GM12878 (cell line): ENCODE results near the gene GRIP2. TPM values are rescaled to one million over a fixed set of nuclear protein-coding genes. Genes with fewer than 3 reads are reported as not detected.

Experiments used
- ATAC-seq: fragments of 200-7000 bp; cut with Tn5 transposase; 3 replicates; pipeline ENCODE4 v1.9.1; 2020; ENCODE audit warnings: mild to moderate bottlenecking, moderate library complexity
- BruUV-seq: library from RNA; stranded (reverse); fragments of 400-500 nt; replicated peaks from 2 replicates; lab custom pipeline; 2021; lab: Mats Ljungman, UMichigan
- CTCF ChIA-PET: fragments of 300-600 bp; sonication (Branson Sonifier 250); formaldehyde crosslinking; extraction: SDS; loops from one replicate; lab custom pipeline; 2021; ENCODE audit warnings: inconsistent platforms; lab: Yijun Ruan, JAX
- POLR2A ChIA-PET: fragments of 350-600 bp; formaldehyde crosslinking; extraction: SDS; loops from one replicate; lab custom pipeline; 2021; ENCODE audit warnings: inconsistent platforms; lab: Charles Lee
- RAD21 ChIA-PET: fragments of 300-600 bp; sonication (Branson Sonifier 250); formaldehyde crosslinking; loops from one replicate; lab custom pipeline; 2023; ENCODE audit warnings: antibody characterized with exemption; ENCODE audit not compliant: unreplicated experiment; lab: Charles Lee
- SMC1A ChIA-PET: fragments of 300-600 bp; sonication (Branson Sonifier 250); formaldehyde crosslinking; loops from one replicate; lab custom pipeline; 2023; ENCODE audit not compliant: unreplicated experiment, uncharacterized antibody; lab: Charles Lee
- DNase-seq: peaks from one replicate; pipeline ENCODE4 v3.0.0-alpha.2; 2011; ENCODE audit warnings: low read depth, low spot score
- FAIRE-seq: peaks from 3 replicates; lab custom pipeline; 2011; peaks lifted over from hg19 to GRCh38; lab: Jason Lieb, UNC
- H2AFZ ChIP-seq: 2 replicates; pipeline ENCODE4 v1.6.0; 2011; ENCODE audit warnings: low read depth, low read length, control low read depth; ENCODE audit not compliant: control insufficient read depth
- H3K27ac ChIP-seq: 2 replicates; pipeline ENCODE4 v1.5.1; 2011; ENCODE audit warnings: control low read depth; ENCODE audit not compliant: control insufficient read depth, insufficient read depth
- H3K27me3 ChIP-seq, 2 experiments: replicated peaks in 1 of 2; 2 replicates each; pipeline versions ENCODE4 v1.6.0 to v1.6.1; 2011; ENCODE audit warnings: low read length in 1 of 2; ENCODE audit not compliant: control insufficient read depth in 2 of 2, insufficient read depth in 2 of 2
- H3K36me3 ChIP-seq, 2 experiments: 2 replicates each; pipeline ENCODE4 v1.5.1; 2011; ENCODE audit warnings: low read length in 1 of 2; ENCODE audit not compliant: control insufficient read depth in 2 of 2, insufficient read depth in 2 of 2
- H3K4me1 ChIP-seq: 2 replicates; pipeline ENCODE4 v1.6.1; 2011; ENCODE audit warnings: mild to moderate bottlenecking, low read length, moderate library complexity, mixed read lengths; ENCODE audit not compliant: control insufficient read depth, insufficient read depth
- H3K4me2 ChIP-seq: 2 replicates; pipeline ENCODE4 v1.6.0; 2011; ENCODE audit warnings: control low read depth; ENCODE audit not compliant: control insufficient read depth, insufficient read depth
- H3K4me3 ChIP-seq: fragments of 200-600 bp; sonication (generic); 2 replicates; pipeline ENCODE4 v1.5.1; 2016
- H3K79me2 ChIP-seq: 2 replicates; pipeline ENCODE4 v1.6.0; 2011; ENCODE audit warnings: low read length; ENCODE audit not compliant: control insufficient read depth, insufficient read depth
- H3K9ac ChIP-seq: 2 replicates; pipeline ENCODE4 v1.8.0; 2011; ENCODE audit warnings: low read length, control low read depth, mixed read lengths; ENCODE audit not compliant: control insufficient read depth, insufficient read depth
- H3K9me3 ChIP-seq: replicated peaks from 3 replicates; pipeline ENCODE4 v1.5.1; 2011; ENCODE audit warnings: mild to moderate bottlenecking, low read length; ENCODE audit not compliant: control insufficient read depth, insufficient read depth
- H4K20me1 ChIP-seq: 2 replicates; pipeline ENCODE4 v1.6.0; 2011; ENCODE audit not compliant: control insufficient read depth, insufficient read depth
- ATF7 ChIP-seq: fragments of 450-650 bp; IDR thresholded peaks from 2 replicates; pipeline ENCODE4 v1.6.1; 2016; ENCODE audit warnings: low read depth, mild to moderate bottlenecking
- BCL11A ChIP-seq: IDR thresholded peaks from 2 replicates; pipeline ENCODE4 v1.6.1; 2011; ENCODE audit warnings: low read depth, low read length
- CREM ChIP-seq: IDR thresholded peaks from 2 replicates; pipeline ENCODE4 v1.6.1; 2014; ENCODE audit warnings: antibody characterized with exemption, low read depth
- EP300 ChIP-seq, 2 experiments: fragments of 150-350 bp in 1 of 2; IDR thresholded peaks; 2 replicates each; pipeline ENCODE4 v1.6.1; 2011 to 2012; ENCODE audit warnings: low read depth in 2 of 2, low read length in 2 of 2, borderline replicate concordance in 1 of 2, improper control_type of control experiment in 1 of 2, inconsistent platforms in 1 of 2; ENCODE audit not compliant: control insufficient read depth in 1 of 2
- GATAD2B ChIP-seq: fragments of 450-650 bp; conservative IDR thresholded peaks from 2 replicates; pipeline ENCODE4 v1.6.1; 2017; ENCODE audit warnings: low read depth, mild to moderate bottlenecking, moderate library complexity
- HCFC1 ChIP-seq: fragments of 150-350 bp; IDR thresholded peaks from 2 replicates; pipeline ENCODE4 v1.6.1; 2014; ENCODE audit warnings: low read length
- JUNB ChIP-seq: IDR thresholded peaks from 2 replicates; pipeline ENCODE4 v1.6.1; 2016; ENCODE audit warnings: antibody characterized with exemption, mild to moderate bottlenecking
- MXI1 ChIP-seq: fragments of 150-350 bp; IDR thresholded peaks from 2 replicates; pipeline ENCODE4 v1.6.1; 2011; ENCODE audit warnings: low read depth, mild to moderate bottlenecking, inconsistent platforms, low read length, improper control_type of control experiment
- SMAD5 ChIP-seq: IDR thresholded peaks from 2 replicates; pipeline ENCODE4 v1.6.1; 2016; ENCODE audit warnings: antibody characterized with exemption, low read depth
- TARDBP ChIP-seq: IDR thresholded peaks from 2 replicates; pipeline ENCODE4 v1.6.1; 2016; ENCODE audit warnings: borderline replicate concordance
- ZZZ3 ChIP-seq: IDR thresholded peaks from 2 replicates; pipeline ENCODE4 v1.6.1; 2011; ENCODE audit warnings: low read depth; ENCODE audit not compliant: control insufficient read depth, insufficient read length
- WGBS: methylation state at CpG from one replicate; pipeline ENCODE4 v1.1.6; 2016; ENCODE audit warnings: low lambda C conversion rate; ENCODE audit not compliant: insufficient replicate concordance, insufficient coverage; ENCODE audit errors: missing lambda C conversion rate; 5-methylcytosine and 5-hydroxymethylcytosine counted together
- in situ Hi-C: fragments of 300-500 bp; cut with MboI; formaldehyde crosslinking; loops from 9 replicates; pipeline ENCODE4 v1.14.3; 2018; ENCODE audit warnings: mixed read lengths
- intact Hi-C: fragments of 100-400 bp; cut with micrococcal nuclease; formaldehyde crosslinking; loops from one replicate; pipeline ENCODE4 v1.14.2; 2022; ENCODE audit not compliant: unreplicated experiment
- polyA plus RNA-seq, 11 experiments: library from polyadenylated mRNA; depleted of rRNA in 4 of 11; unstranded in 6 of 11; stranded (reverse) in 5 of 11; fragments of >200 nt; fragmentation: Nextera tagmentation in 4 of 11; fragmentation: Illumina TruSeq in 1 of 11; extraction: Ambion mirVana in 4 of 11; extraction: Trizol in 1 of 11; gene quantifications; 1 replicate in 1 of 11; 2 replicates in 10 of 11; pipeline versions ENCODE4 v1.2.1 to v1.2.3, GENCODE V29; 2011 to 2016; ENCODE audit warnings: inconsistent platforms in 2 of 11, missing spikeins in 2 of 11, low read depth in 1 of 11
- total RNA-seq, 4 experiments: library from RNA; depleted of rRNA in 3 of 4; stranded (reverse); fragments of >200 nt in 3 of 4; fragmentation: Illumina TruSeq in 1 of 4; extraction: Trizol in 1 of 4; gene quantifications; 2 replicates each; pipeline versions ENCODE4 v1.2.1 to v1.2.3, GENCODE V29; 2013 to 2021
- TF ChIP-seq, protein P1 (sequence below): IDR thresholded peaks from 2 replicates; pipeline ENCODE4 v1.6.1; 2012; ENCODE audit warnings: low read depth, low read length, improper control_type of control experiment
- TF ChIP-seq, protein P2 (sequence below): fragments of 450-650 bp; IDR thresholded peaks from 2 replicates; pipeline ENCODE4 v1.6.1; 2017; ENCODE audit warnings: mild to moderate bottlenecking, moderate library complexity
- TF ChIP-seq, protein P3 (sequence below): fragments of 450-650 bp; IDR thresholded peaks from 2 replicates; pipeline ENCODE4 v1.6.1; 2017; ENCODE audit warnings: borderline replicate concordance
- TF ChIP-seq, protein P4 (sequence below): fragments of 450-650 bp; IDR thresholded peaks from 2 replicates; pipeline ENCODE4 v1.6.1; 2016; ENCODE audit warnings: mild to moderate bottlenecking

The GRIP2 gene
- total and polyA plus RNA-seq, 10 of the 15 experiments (the other 5 are each of a cell fraction or from before 2014, with no cell fraction given): not detected

DNA sequence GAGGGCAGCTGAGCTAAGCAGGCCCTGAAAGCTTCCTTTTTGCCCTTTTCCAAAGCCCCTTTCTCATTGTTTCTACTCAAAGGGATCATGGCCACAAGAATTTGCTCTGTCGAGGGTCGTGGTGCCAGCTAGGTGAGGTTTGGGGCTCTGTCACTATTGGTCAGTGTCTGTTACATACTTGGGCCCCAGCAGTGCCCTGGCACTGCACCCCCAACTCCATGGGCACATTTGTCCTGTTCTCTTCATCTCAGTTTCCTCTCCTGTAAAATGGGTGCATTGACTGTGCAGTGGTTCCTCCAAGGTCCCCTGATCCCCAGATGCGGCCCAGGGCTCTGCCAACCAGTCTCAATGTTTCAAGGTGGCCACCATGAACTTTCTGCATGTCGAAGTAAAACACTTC is 75.6 kb downstream of the GRIP2 start:
- ChIA-PET SMC1A (no interaction called here), POLR2A (no interaction called here), CTCF (interaction anchor here (0.7 to 0.9 kb wide), 2 partner anchors 8 to 260 kb away, joined by 3 to 5 read pairs; no protein-coding TSS in a partner anchor), RAD21 (no interaction called here)
- ATAC-seq (no peak), FAIRE-seq (no peak), DNase-seq (no peak)
- Histone ChIP-seq H3K9ac (no peak overlapping the region), H3K36me3 (peaks cover 8 to 10% of the 10 kb centered on the region in 2 experiments; a peak in 3 of 4 replicates), H3K27me3 (no peaks in the 10 kb centered on the region), H3K4me2 (no peak overlapping the region), H3K27ac (no peak overlapping the region), H2AFZ (no peak overlapping the region), H3K79me2 (no peaks in the 10 kb centered on the region), H3K4me1 (no peaks in the 10 kb centered on the region), H4K20me1 (no peaks in the 10 kb centered on the region), H3K9me3 (no peaks in the 10 kb centered on the region), H3K4me3 (no peak overlapping the region)
- intact Hi-C loops (no loop called here), in situ Hi-C loops (loop anchor here (5.0 kb wide), 2 partner anchors 202 to 567 kb away; no protein-coding TSS in a partner anchor)
- no TSS peak for BruUV-seq
- WGBS: 90% methylated on average over 4 of the region's 4 CpGs
- TF ChIP-seq BCL11A: no peak
- no peak for TF ChIP-seq MXI1
- TF ChIP-seq, protein P1, sequence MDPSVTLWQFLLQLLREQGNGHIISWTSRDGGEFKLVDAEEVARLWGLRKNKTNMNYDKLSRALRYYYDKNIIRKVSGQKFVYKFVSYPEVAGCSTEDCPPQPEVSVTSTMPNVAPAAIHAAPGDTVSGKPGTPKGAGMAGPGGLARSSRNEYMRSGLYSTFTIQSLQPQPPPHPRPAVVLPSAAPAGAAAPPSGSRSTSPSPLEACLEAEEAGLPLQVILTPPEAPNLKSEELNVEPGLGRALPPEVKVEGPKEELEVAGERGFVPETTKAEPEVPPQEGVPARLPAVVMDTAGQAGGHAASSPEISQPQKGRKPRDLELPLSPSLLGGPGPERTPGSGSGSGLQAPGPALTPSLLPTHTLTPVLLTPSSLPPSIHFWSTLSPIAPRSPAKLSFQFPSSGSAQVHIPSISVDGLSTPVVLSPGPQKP: no peak
- TF ChIP-seq HCFC1: no peak
- no peak for TF ChIP-seq JUNB
- TF ChIP-seq SMAD5: no peak
- TF ChIP-seq, protein P2, sequence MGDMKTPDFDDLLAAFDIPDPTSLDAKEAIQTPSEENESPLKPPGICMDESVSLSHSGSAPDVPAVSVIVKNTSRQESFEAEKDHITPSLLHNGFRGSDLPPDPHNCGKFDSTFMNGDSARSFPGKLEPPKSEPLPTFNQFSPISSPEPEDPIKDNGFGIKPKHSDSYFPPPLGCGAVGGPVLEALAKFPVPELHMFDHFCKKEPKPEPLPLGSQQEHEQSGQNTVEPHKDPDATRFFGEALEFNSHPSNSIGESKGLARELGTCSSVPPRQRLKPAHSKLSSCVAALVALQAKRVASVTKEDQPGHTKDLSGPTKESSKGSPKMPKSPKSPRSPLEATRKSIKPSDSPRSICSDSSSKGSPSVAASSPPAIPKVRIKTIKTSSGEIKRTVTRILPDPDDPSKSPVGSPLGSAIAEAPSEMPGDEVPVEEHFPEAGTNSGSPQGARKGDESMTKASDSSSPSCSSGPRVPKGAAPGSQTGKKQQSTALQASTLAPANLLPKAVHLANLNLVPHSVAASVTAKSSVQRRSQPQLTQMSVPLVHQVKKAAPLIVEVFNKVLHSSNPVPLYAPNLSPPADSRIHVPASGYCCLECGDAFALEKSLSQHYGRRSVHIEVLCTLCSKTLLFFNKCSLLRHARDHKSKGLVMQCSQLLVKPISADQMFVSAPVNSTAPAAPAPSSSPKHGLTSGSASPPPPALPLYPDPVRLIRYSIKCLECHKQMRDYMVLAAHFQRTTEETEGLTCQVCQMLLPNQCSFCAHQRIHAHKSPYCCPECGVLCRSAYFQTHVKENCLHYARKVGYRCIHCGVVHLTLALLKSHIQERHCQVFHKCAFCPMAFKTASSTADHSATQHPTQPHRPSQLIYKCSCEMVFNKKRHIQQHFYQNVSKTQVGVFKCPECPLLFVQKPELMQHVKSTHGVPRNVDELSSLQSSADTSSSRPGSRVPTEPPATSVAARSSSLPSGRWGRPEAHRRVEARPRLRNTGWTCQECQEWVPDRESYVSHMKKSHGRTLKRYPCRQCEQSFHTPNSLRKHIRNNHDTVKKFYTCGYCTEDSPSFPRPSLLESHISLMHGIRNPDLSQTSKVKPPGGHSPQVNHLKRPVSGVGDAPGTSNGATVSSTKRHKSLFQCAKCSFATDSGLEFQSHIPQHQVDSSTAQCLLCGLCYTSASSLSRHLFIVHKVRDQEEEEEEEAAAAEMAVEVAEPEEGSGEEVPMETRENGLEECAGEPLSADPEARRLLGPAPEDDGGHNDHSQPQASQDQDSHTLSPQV: no peak
- no peak for TF ChIP-seq GATAD2B
- no peak for TF ChIP-seq TARDBP
- TF ChIP-seq ATF7: no peak
- TF ChIP-seq, protein P3, sequence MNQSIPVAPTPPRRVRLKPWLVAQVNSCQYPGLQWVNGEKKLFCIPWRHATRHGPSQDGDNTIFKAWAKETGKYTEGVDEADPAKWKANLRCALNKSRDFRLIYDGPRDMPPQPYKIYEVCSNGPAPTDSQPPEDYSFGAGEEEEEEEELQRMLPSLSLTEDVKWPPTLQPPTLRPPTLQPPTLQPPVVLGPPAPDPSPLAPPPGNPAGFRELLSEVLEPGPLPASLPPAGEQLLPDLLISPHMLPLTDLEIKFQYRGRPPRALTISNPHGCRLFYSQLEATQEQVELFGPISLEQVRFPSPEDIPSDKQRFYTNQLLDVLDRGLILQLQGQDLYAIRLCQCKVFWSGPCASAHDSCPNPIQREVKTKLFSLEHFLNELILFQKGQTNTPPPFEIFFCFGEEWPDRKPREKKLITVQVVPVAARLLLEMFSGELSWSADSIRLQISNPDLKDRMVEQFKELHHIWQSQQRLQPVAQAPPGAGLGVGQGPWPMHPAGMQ: no peak
- no peak for TF ChIP-seq ZZZ3
- TF ChIP-seq, protein P4, sequence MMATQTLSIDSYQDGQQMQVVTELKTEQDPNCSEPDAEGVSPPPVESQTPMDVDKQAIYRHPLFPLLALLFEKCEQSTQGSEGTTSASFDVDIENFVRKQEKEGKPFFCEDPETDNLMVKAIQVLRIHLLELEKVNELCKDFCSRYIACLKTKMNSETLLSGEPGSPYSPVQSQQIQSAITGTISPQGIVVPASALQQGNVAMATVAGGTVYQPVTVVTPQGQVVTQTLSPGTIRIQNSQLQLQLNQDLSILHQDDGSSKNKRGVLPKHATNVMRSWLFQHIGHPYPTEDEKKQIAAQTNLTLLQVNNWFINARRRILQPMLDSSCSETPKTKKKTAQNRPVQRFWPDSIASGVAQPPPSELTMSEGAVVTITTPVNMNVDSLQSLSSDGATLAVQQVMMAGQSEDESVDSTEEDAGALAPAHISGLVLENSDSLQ: no peak
- no peak for TF ChIP-seq CREM
- no peak for TF ChIP-seq EP300 (IDR thresholded peaks at IDR 0.05; ENCODE audit: borderline replicate concordance in 1 of 2, control insufficient read depth in 1 of 2, low read depth in 2 of 2, low read length in 2 of 2)
